IMR-90 (cell line): ENCODE data around the gene AK1.

Experiments
- CEBPB ChIP-seq: IDR thresholded peaks from 2 replicates; pipeline ENCODE4 v1.6.1; 2012; ENCODE audit warnings: low read depth, low read length, improper control_type of control experiment
- CHD1 ChIP-seq: IDR thresholded peaks from 2 replicates; pipeline ENCODE4 v1.6.1; 2012; ENCODE audit warnings: low read depth, low read length, improper control_type of control experiment
- FOS ChIP-seq: fragments of 150-350 bp; IDR thresholded peaks from 2 replicates; pipeline ENCODE4 v1.6.1; 2016; ENCODE audit warnings: low read depth, low read length
- MAZ ChIP-seq: IDR thresholded peaks from 2 replicates; pipeline ENCODE4 v1.6.1; 2012; ENCODE audit warnings: low read depth, mild to moderate bottlenecking, low read length, improper control_type of control experiment, moderate library complexity, borderline replicate concordance
- MXI1 ChIP-seq: IDR thresholded peaks from 2 replicates; pipeline ENCODE4 v1.6.1; 2012; ENCODE audit warnings: low read depth, mild to moderate bottlenecking, low read length, moderate library complexity, borderline replicate concordance
- NFE2L2 ChIP-seq: fragments of 150-350 bp; IDR thresholded peaks from 2 replicates; pipeline ENCODE4 v1.6.1; 2016; ENCODE audit warnings: low read depth, mild to moderate bottlenecking, low read length
- POLR2A ChIP-seq: IDR thresholded peaks from 2 replicates; pipeline ENCODE4 v1.6.1; 2012; ENCODE audit warnings: mild to moderate bottlenecking, low read depth, low read length
- RAD21 ChIP-seq: IDR thresholded peaks from 2 replicates; pipeline ENCODE4 v1.6.1; 2012; ENCODE audit warnings: low read length, improper control_type of control experiment
- RFX5 ChIP-seq: IDR thresholded peaks from 2 replicates; pipeline ENCODE4 v1.8.0; 2012; ENCODE audit warnings: low read depth, mild to moderate bottlenecking, low read length, moderate library complexity
- TF ChIP-seq, protein P1 (sequence below): conservative IDR thresholded peaks from 2 replicates; pipeline ENCODE4 v1.5.1; 2012; ENCODE audit warnings: mild to moderate bottlenecking, low read depth, low read length, improper control_type of control experiment
- TF ChIP-seq, protein P2 (sequence below): fragments of 150-350 bp; IDR thresholded peaks from 2 replicates; pipeline ENCODE4 v1.6.1; 2017; ENCODE audit warnings: mild to moderate bottlenecking, antibody characterized with exemption, low read length, low read depth

DNA sequence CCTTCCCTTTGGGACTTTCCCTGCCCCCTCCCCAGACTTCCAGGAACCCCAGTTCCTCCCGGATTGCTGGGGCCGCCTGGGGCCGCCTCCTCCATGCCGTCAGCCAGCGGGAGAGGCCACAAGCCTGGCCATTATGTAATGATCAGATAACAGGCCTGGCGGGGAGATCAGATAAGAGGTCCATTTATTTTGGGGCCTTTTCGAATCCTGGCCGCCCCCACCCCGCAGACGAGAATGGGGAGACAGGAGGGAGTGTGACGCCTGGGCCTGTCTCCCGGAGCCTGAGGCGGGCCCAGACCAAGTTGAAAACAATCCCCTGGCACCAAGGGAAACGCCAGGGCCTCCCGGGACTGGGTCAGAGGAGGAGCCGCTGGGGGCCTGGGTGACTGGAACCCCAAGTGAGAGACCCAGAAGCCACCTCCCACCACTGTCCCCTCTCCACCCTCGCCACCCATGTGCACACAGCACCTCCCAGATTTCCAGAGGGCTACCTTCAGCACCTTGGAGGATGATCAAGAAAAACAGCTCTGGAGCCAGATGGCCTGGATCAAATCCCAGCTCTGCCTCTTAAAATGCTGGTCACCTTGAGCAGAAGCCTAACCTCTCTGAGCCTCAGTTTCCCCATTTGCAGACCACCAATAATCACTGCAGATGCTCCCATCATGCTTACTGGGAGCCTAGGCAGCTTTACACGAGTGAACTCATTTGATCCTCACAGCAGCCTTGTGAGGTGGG lies 30.9 kb downstream of the AK1 start:
- TF ChIP-seq CEBPB, result no peak
- TF ChIP-seq, protein P1, sequence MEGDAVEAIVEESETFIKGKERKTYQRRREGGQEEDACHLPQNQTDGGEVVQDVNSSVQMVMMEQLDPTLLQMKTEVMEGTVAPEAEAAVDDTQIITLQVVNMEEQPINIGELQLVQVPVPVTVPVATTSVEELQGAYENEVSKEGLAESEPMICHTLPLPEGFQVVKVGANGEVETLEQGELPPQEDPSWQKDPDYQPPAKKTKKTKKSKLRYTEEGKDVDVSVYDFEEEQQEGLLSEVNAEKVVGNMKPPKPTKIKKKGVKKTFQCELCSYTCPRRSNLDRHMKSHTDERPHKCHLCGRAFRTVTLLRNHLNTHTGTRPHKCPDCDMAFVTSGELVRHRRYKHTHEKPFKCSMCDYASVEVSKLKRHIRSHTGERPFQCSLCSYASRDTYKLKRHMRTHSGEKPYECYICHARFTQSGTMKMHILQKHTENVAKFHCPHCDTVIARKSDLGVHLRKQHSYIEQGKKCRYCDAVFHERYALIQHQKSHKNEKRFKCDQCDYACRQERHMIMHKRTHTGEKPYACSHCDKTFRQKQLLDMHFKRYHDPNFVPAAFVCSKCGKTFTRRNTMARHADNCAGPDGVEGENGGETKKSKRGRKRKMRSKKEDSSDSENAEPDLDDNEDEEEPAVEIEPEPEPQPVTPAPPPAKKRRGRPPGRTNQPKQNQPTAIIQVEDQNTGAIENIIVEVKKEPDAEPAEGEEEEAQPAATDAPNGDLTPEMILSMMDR, result no peak
- no peak for TF ChIP-seq FOS
- no peak for TF ChIP-seq POLR2A
- TF ChIP-seq NFE2L2, result no peak
- TF ChIP-seq, protein P2, sequence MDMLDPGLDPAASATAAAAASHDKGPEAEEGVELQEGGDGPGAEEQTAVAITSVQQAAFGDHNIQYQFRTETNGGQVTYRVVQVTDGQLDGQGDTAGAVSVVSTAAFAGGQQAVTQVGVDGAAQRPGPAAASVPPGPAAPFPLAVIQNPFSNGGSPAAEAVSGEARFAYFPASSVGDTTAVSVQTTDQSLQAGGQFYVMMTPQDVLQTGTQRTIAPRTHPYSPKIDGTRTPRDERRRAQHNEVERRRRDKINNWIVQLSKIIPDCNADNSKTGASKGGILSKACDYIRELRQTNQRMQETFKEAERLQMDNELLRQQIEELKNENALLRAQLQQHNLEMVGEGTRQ, result no peak
- TF ChIP-seq MAZ, result no peak
- TF ChIP-seq RAD21, result no peak
- no peak for TF ChIP-seq CHD1
- no peak for TF ChIP-seq RFX5
- no peak for TF ChIP-seq MXI1
